Measurements from ENCODE around the gene CPA1. TPM values are rescaled to one million over a fixed set of nuclear protein-coding genes. Genes with fewer than 3 reads are reported as not detected.

CPA1 gene
- total and polyA plus RNA-seq, 12 donors, result 0.14 to 15.0 (median 2.0) TPM; not detected in 4

GRCh38 chr7:130417213-130417612 is 36.9 kb downstream of the CPA1 start:
- no peaks in the 10 kb centered on the region for H3K36me3 ChIP-seq (replicated peaks in 1 of 2)
- intact Hi-C loops (cut with DNase I), result no loop called here
- 65 to 79% (median 71%) methylated on average over 5 of the region's 5 CpGs for WGBS, 4 donors
- peaks cover 6 to 23% of the 10 kb centered on the region in 2 donors for H3K4me1 ChIP-seq (replicated peaks in 1 of 2)
- no peaks in the 10 kb centered on the region for H3K9me3 ChIP-seq (replicated peaks in 1 of 3)
- H3K27me3 ChIP-seq, result no peaks in the 10 kb centered on the region
- no peak for DNase-seq
- H3K27ac ChIP-seq, result peak overlapping the region in 2 of 5 donors; percentile 3 to 14
- TF ChIP-seq CTCF (IDR thresholded peaks at IDR 0.05), result no peak
- TF ChIP-seq POLR2A (IDR thresholded peaks at IDR 0.05), result no peak
- no peak overlapping the region for H3K4me3 ChIP-seq

DNA sequence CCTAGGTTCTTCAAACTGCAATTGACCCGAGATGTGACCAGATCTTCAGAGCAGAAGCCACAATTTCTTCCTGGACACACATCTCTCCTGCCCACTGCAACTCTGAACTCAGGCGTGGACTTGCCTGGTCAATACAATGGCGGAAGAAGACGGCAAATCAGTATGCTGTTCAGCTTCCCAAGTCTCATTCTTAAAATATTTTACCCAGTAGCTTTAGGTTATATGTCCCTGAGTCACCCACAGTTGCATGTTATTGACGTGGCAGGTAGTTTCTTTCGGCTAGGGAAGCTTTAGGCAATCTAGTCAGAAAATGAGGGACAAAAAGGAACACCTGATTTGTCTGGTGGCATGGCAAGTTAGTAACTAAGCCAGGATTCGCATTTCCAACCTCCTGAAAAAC is 38.0 kb downstream of the CPA1 start:
- Histone ChIP-seq H3K9me3 (replicated peaks in 1 of 3) (no peaks in the 10 kb centered on the region), H3K36me3 (replicated peaks in 1 of 2) (no peaks in the 10 kb centered on the region), H3K4me3 (no peak overlapping the region), H3K27me3 (no peaks in the 10 kb centered on the region), H3K4me1 (replicated peaks in 1 of 2) (peaks cover 6 to 23% of the 10 kb centered on the region in 2 donors), H3K27ac (peak overlapping the region in 1 of 5 donors; percentile 52)
- 95 to 97% (median 97%) methylated on average over 7 of the region's 7 CpGs for WGBS, 4 donors
- intact Hi-C loops (cut with DNase I), result no loop called here
- DNase-seq, result no peak
- TF ChIP-seq CTCF (IDR thresholded peaks at IDR 0.05) (no peak), POLR2A (IDR thresholded peaks at IDR 0.05) (no peak)

DNA sequence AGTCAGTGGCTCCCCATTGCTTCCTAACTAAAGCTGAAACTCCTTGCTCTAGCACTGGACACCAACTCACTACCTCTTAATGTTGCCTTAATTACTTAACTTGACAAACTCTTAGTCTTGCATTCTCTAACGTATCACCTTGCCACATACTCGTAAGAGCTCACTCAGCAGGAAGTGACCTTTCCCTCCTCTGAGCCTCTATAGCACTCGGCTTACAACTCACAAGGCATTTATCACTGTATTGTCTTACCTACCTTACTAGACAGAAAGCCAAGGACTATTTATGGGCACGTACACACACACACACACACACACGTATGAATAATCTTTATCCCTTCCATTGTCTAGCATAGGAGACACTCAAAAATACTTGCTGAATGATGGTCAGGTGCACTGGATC is 39.4 kb downstream of the CPA1 start:
- DNase-seq, result no peak
- Histone ChIP-seq H3K4me3 (no peak overlapping the region), H3K9me3 (replicated peaks in 1 of 3) (no peaks in the 10 kb centered on the region), H3K27ac (no peak overlapping the region), H3K27me3 (no peaks in the 10 kb centered on the region), H3K36me3 (replicated peaks in 1 of 2) (no peaks in the 10 kb centered on the region), H3K4me1 (replicated peaks in 1 of 2) (peaks cover 6 to 23% of the 10 kb centered on the region in 2 donors)
- 46 to 80% (median 55%) methylated on average over 5 of the region's 5 CpGs for WGBS, 4 donors
- TF ChIP-seq CTCF (IDR thresholded peaks at IDR 0.05), result no peak
- intact Hi-C loops (cut with DNase I), result no loop called here

DNA sequence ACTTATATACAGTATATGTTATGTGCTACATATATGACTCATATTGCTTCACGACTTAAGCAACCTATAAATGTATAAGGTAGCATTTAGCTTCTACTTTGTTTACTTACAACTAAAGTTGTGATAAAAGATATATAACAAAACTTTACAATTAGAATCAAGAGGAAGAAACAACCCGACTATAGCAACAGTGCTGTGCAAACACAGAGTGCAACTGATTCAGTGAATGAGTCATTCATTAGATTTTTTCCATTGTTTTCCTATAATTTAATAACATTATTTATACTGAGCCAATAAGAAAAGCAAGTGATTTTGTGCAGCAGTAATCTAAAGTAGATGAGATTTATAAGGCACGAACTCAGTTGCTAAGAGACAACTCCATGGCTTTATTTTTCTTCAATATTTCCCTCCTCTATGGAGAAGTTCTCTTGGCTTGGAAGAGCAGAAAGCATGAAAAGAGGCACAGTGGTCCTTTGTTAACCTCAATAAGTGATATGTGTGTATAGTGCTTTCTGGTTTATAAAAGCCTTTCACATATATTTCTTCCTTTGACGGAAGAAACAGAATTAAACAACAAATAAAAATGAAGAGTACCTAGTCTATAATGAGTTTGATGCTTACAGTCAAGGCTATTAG is 40.8 kb downstream of the CPA1 start:
- WGBS, 4 donors, result 78 to 93% (median 87%) methylated on average over 4 of the region's 4 CpGs
- H3K4me1 ChIP-seq (replicated peaks in 1 of 2), result peaks cover 6 to 23% of the 10 kb centered on the region in 2 donors
- no peak for DNase-seq
- intact Hi-C loops (cut with DNase I), result no loop called here
- H3K9me3 ChIP-seq (replicated peaks in 1 of 3), result no peaks in the 10 kb centered on the region
- TF ChIP-seq CTCF (IDR thresholded peaks at IDR 0.05) (no peak), POLR2A (IDR thresholded peaks at IDR 0.05) (no peak)
- H3K36me3 ChIP-seq (replicated peaks in 1 of 2), result no peaks in the 10 kb centered on the region
- no peaks in the 10 kb centered on the region for H3K27me3 ChIP-seq
- H3K27ac ChIP-seq, result peak overlapping the region in 1 of 5 donors; percentile 35
- no peak overlapping the region for H3K4me3 ChIP-seq
